WI38 (cell line): Measurements from ENCODE around the gene DEFB113.

Source experiments
- H3K4me3 ChIP-seq: 2 replicates; pipeline ENCODE4 v1.5.1; 2011; ENCODE audit warnings: low read depth, mild to moderate bottlenecking, control low read depth, low read length
- TF ChIP-seq, protein P1 (sequence below): IDR thresholded peaks from 2 replicates; pipeline ENCODE4 v1.5.1; 2012; ENCODE audit warnings: low read depth, mild to moderate bottlenecking, control low read depth, low read length

Gene DEFB113

DNA sequence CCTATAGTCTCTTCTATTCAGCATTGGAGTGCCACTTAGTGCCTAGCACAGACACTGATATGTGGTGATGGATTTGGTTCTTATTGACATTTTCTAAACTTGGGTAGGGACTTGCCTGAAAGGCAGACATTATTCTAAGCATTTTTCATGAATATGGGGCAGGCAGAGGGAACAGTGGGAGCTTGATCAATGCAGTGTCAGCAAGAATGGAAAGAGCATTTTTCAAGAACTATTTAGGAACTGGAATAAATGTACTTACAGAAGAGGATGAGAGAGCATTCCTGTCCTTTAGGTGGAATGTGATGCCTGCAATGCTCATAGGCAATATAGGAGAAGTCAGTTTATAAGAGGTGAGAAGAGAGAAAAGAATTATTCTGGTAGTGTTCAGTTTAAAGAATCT is 31.6 kb downstream of the DEFB113 start:
- TF ChIP-seq, protein P1, sequence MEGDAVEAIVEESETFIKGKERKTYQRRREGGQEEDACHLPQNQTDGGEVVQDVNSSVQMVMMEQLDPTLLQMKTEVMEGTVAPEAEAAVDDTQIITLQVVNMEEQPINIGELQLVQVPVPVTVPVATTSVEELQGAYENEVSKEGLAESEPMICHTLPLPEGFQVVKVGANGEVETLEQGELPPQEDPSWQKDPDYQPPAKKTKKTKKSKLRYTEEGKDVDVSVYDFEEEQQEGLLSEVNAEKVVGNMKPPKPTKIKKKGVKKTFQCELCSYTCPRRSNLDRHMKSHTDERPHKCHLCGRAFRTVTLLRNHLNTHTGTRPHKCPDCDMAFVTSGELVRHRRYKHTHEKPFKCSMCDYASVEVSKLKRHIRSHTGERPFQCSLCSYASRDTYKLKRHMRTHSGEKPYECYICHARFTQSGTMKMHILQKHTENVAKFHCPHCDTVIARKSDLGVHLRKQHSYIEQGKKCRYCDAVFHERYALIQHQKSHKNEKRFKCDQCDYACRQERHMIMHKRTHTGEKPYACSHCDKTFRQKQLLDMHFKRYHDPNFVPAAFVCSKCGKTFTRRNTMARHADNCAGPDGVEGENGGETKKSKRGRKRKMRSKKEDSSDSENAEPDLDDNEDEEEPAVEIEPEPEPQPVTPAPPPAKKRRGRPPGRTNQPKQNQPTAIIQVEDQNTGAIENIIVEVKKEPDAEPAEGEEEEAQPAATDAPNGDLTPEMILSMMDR: no peak
- H3K4me3 ChIP-seq: no peak overlapping the region

DNA sequence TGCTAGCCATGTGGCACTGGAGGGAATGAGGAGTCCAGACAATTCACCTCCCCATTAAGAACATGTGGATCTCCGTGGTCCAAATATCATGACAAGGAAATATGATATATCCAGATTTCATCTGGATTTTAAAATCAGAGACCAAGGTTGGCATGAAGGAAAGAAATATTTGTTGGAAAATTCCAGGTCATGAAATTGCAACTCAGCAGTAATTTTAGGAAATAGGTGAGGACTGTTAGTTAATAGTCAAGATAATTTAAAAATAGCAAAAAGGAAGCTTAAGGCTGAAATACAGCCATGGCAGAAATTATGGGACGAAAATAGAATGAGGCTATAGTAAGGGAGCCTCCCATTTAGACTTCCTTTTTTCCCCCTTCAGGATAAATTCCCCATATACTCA is 32.4 kb downstream of the DEFB113 start:
- TF ChIP-seq, protein P1: no peak
- no peak overlapping the region for H3K4me3 ChIP-seq

DNA sequence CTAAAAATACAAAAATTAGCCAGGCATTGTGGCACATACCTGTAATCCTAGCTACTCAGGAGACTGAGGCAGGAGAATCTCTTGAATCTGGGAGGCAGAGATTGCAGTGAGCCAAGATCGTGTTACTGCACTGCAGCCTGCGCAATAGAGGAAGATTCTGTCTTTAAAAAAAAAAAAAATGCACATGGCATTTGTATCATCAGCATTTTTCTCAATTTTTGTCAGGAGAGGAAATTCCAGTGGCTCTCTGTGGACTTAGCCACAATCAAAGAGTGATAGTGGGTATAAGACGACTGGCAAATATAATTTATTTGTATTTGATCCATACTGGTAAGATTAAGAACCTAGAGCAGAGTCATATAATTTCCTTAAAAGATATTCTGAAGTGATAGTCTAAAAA is 34.0 kb downstream of the DEFB113 start:
- no peak overlapping the region for H3K4me3 ChIP-seq
- TF ChIP-seq, protein P1: no peak

DNA sequence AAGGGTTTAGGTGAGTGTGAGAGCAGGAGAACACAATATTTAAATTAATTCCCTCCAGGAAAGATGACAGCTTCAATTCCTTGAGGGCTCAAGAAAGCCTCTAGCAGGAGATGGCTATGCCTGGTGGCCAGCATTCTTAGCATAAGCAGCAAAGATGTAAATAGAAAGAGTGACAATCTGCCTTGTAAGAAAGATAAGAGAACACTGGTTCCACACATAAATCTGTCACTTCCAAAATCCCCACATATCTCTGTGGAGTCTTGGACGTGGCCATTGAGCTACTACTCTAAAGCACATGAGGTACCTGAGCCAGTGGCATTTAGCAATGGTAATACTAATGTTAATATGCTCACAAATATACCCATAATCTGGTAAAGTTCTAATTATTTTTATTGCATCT is 34.7 kb downstream of the DEFB113 start:
- TF ChIP-seq, protein P1: no peak

DNA sequence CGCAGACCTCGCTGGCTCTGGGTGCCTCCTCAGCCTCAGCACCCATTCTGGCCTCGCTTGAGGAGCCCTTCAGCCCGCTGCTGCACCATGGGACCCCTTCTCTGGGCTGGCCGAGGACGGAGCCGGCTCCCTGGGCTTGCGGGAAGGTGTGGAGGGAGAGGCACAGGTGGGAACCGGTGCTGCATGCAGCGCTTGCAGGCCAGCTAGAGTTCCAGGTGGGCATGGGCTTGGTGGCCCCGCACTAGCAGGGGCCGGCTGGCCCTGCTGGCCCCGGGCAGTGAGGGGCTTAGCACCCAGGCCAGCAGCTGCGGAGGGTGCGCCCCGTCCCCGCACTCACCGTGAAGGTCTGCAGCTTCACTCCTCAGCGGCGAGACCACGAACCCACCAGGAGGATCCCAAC is 35.9 kb downstream of the DEFB113 start:
- no peak overlapping the region for H3K4me3 ChIP-seq
- TF ChIP-seq, protein P1: no peak

More for the DNA sequence above, 34.7 kb downstream of the DEFB113 start:
- H3K4me3 ChIP-seq: no peak overlapping the region

DNA sequence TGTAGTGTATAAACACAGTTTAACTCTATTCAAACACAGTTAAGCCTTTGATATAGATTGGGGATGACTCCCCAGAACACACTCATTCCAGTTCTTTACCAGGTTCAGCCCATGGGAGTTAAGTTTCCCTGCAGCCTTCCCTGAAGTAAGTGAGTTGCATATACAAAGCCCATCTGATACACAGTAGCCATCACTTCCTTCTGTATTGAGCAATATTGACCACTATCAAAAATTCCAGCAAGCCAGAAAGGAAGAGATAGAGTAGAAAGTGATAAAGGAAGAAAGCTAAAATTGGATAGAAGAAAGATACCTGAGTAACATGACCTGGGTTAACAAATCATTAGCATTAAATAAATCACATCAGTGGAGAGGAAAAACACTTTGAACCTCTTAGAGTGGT is 40.1 kb downstream of the DEFB113 start:
- H3K4me3 ChIP-seq: no peak overlapping the region
- TF ChIP-seq, protein P1: no peak

DNA sequence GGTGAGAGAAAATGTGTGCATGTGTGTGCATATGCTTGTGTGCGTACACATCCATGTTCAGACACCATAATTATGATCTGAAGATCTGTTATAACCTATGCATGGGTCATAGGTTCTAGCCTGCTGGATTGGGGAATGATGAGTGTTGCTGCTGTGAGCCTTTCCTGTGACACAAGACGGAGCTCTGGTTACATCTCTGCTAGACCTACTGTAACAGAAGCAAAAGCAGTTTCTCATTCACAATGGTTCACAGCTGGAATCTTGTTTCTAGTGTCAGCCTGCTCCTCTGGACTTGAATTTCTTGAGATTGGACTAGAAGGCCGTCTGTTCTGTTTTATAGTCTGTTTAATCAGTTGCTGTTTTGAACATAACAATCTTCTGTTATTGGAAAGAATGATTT is 45.6 kb downstream of the DEFB113 start:
- TF ChIP-seq, protein P1: no peak
- H3K4me3 ChIP-seq: no peak overlapping the region
